GM12865 (cell line): ENCODE measurements around the gene CDC45.

ENCODE experiments used
- DNase-seq: peaks from one replicate; pipeline ENCODE4 v3.0.0; 2010; ENCODE audit warnings: low read depth
- H3K4me3 ChIP-seq: 2 replicates; pipeline ENCODE4 v1.5.1; 2011; ENCODE audit warnings: mild to moderate bottlenecking, low read depth, low read length, control low read depth
- CTCF ChIP-seq: IDR thresholded peaks from 2 replicates; pipeline ENCODE4 v1.5.1; 2011; ENCODE audit warnings: low read length, control low read depth, low read depth, inconsistent platforms; ENCODE audit not compliant: insufficient read depth; ENCODE audit errors: missing control alignments

The CDC45 gene

GRCh38 chr22:19520007-19520406 is 40.3 kb downstream of the CDC45 start:
- no peak overlapping the region for H3K4me3 ChIP-seq
- no peak for TF ChIP-seq CTCF
- DNase-seq, result no peak

- no peak for TF ChIP-seq CTCF
- DNase-seq, result no peak
- no peak overlapping the region for H3K4me3 ChIP-seq
Observed at GRCh38 chr22:19520566-19521305, 41.0 kb downstream of the CDC45 start.

GRCh38 chr22:19522190-19522880 is 42.6 kb downstream of the CDC45 start:
- DNase-seq, result no peak
- H3K4me3 ChIP-seq, result no peak overlapping the region
- no peak for TF ChIP-seq CTCF

- no peak for DNase-seq
- no peak overlapping the region for H3K4me3 ChIP-seq
- no peak for TF ChIP-seq CTCF
Observed at GRCh38 chr22:19522881-19523239, 43.1 kb downstream of the CDC45 start.

- H3K4me3 ChIP-seq, result no peak overlapping the region
Observed at GRCh38 chr22:19523240-19524169, 43.8 kb downstream of the CDC45 start.

More at GRCh38 chr22:19523240-19524169, 43.8 kb downstream of the CDC45 start:
- no peak for TF ChIP-seq CTCF
- peak; percentile 17 for DNase-seq
